Measurements from ENCODE around the gene MAD1L1.

GRCh38 chr7:2165610-2166594 is 66.8 kb downstream of the MAD1L1 start:
- no peak for TF ChIP-seq CTCF (IDR thresholded peaks at IDR 0.05)
- TF ChIP-seq POLR2A (IDR thresholded peaks at IDR 0.05) = no peak
